HCT116 (cell line): ENCODE measurements around the gene LDLR. TPM values are rescaled to one million over a fixed set of nuclear protein-coding genes. Genes with fewer than 3 reads are reported as not detected.

Experiments used
- ATAC-seq: fragments of 200-7000 bp; cut with Tn5 transposase; 2 replicates; pipeline ENCODE4 v1.9.1; 2020; ENCODE audit warnings: mild to moderate bottlenecking, moderate library complexity
- BruUV-seq: library from RNA; stranded (reverse); fragments of 400-500 nt; replicated peaks from 2 replicates; lab custom pipeline; 2021; lab: Mats Ljungman, UMichigan
- CTCF ChIA-PET: fragments of 300-600 bp; sonication (Branson Sonifier 250); formaldehyde crosslinking; loops from one replicate; lab custom pipeline; 2021; ENCODE audit warnings: antibody characterized with exemption; lab: Charles Lee
- POLR2A ChIA-PET: fragments of 300-600, 350-600 bp; sonication (Branson Sonifier 250); formaldehyde crosslinking; loops from one replicate; lab custom pipeline; 2021; ENCODE audit warnings: antibody characterized with exemption; lab: Charles Lee
- RAD21 ChIA-PET, 2 experiments: fragments of 300-600 bp; sonication (Branson Sonifier 250); formaldehyde crosslinking; loops; one replicate each; lab custom pipeline; 2023; ENCODE audit warnings: low total read pairs in 2 of 2; ENCODE audit not compliant: uncharacterized antibody in 2 of 2, unreplicated experiment in 2 of 2, low non-redundant PET in 1 of 2; lab: Charles Lee
- DNase-seq: peaks from one replicate; pipeline ENCODE4 v3.0.0-alpha.2; 2010; ENCODE audit warnings: low read depth, low spot score
- H2AFZ ChIP-seq: fragments of 200-600 bp; shearing (Covaris generic), sonication (generic); 2 replicates; pipeline ENCODE4 v1.6.1; 2017; ENCODE audit warnings: low read depth, mixed run types, mixed read lengths, antibody characterized with exemption, low read length; ENCODE audit not compliant: poor library complexity, severe bottlenecking
- H3K27ac ChIP-seq: 2 replicates; pipeline ENCODE4 v1.5.1; 2012; ENCODE audit warnings: low read depth, low read length
- H3K27me3 ChIP-seq: fragments of 200-600 bp; sonication (generic); 2 replicates; pipeline ENCODE4 v1.6.1; 2016; ENCODE audit warnings: mixed run types, low read length, mixed read lengths; ENCODE audit not compliant: insufficient read depth
- H3K36me3 ChIP-seq, 2 experiments: fragments of 200-500 bp in 1 of 2; fragments of 200-600 bp in 1 of 2; sonication (Bioruptor generic) in 1 of 2; sonication (generic) in 1 of 2; 2 replicates each; pipeline versions ENCODE4 v1.5.1 to v1.6.1; 2014 to 2016; ENCODE audit warnings: low read length in 2 of 2, inconsistent platforms in 1 of 2, mixed read lengths in 1 of 2, mixed run types in 1 of 2; ENCODE audit not compliant: insufficient read depth in 2 of 2, control insufficient read depth in 1 of 2
- H3K4me1 ChIP-seq, 2 experiments: fragments of 200-600 bp in 1 of 2; sonication (generic) in 1 of 2; 2 replicates each; pipeline versions ENCODE4 v1.5.1 to v1.6.1; 2012 to 2017; ENCODE audit warnings: low read length in 2 of 2, inconsistent platforms in 1 of 2, mild to moderate bottlenecking in 1 of 2, mixed read lengths in 1 of 2, mixed run types in 1 of 2, moderate library complexity in 1 of 2; ENCODE audit not compliant: insufficient read depth in 2 of 2, control insufficient read depth in 1 of 2
- H3K4me2 ChIP-seq: fragments of 200-600 bp; sonication (generic); 2 replicates; pipeline ENCODE4 v1.6.1; 2017; ENCODE audit warnings: mixed run types, low read length, mixed read lengths
- H3K4me3 ChIP-seq, 2 experiments: fragments of 200-600 bp in 1 of 2; sonication (generic) in 1 of 2; replicated peaks in 1 of 2; 2 replicates each; pipeline ENCODE4 v1.5.1; 2011 to 2016; ENCODE audit warnings: low read length in 2 of 2, control low read depth in 1 of 2, low read depth in 1 of 2, mild to moderate bottlenecking in 1 of 2, mixed read lengths in 1 of 2, mixed run types in 1 of 2
- H3K79me2 ChIP-seq: fragments of 200-600 bp; sonication (generic); 2 replicates; pipeline ENCODE4 v1.6.1; 2017; ENCODE audit warnings: mild to moderate bottlenecking, mixed run types, low read length, moderate library complexity, mixed read lengths; ENCODE audit not compliant: insufficient read depth
- H3K9ac ChIP-seq: fragments of 200-600 bp; sonication (generic); 2 replicates; pipeline ENCODE4 v1.6.1; 2016; ENCODE audit warnings: low read length, mixed read lengths
- H3K9me2 ChIP-seq: fragments of 200-600 bp; sonication (generic), shearing (Covaris generic); 2 replicates; pipeline ENCODE4 v1.6.1; 2017; ENCODE audit warnings: mixed run types, mild to moderate bottlenecking, moderate library complexity; ENCODE audit not compliant: insufficient read depth
- H3K9me3 ChIP-seq, 2 experiments: fragments of 200-500 bp in 1 of 2; fragments of 200-600 bp in 1 of 2; sonication (Bioruptor generic) in 1 of 2; sonication (generic) in 1 of 2; 2 replicates each; pipeline ENCODE4 v1.6.1; 2014 to 2017; ENCODE audit warnings: low read length in 2 of 2, mixed read lengths in 2 of 2, inconsistent platforms in 1 of 2, low read depth in 1 of 2, mild to moderate bottlenecking in 1 of 2, mixed run types in 1 of 2, moderate library complexity in 1 of 2; ENCODE audit not compliant: control insufficient read depth in 1 of 2, insufficient read depth in 1 of 2
- H4K20me1 ChIP-seq: fragments of 200-600 bp; sonication (generic), shearing (Covaris generic); 2 replicates; pipeline ENCODE4 v1.6.1; 2017; ENCODE audit warnings: mixed run types, mild to moderate bottlenecking, moderate library complexity; ENCODE audit not compliant: insufficient read depth
- CBX3 ChIP-seq: IDR thresholded peaks from 2 replicates; pipeline ENCODE4 v1.6.1; 2012; ENCODE audit warnings: low read depth
- CEBPB ChIP-seq: IDR thresholded peaks from 2 replicates; pipeline ENCODE4 v1.6.1; 2012; ENCODE audit warnings: low read depth
- CTCF ChIP-seq, 3 experiments: fragments of 200-600 bp in 1 of 3; sonication (generic) in 1 of 3; IDR thresholded peaks in 2 of 3; conservative IDR thresholded peaks in 1 of 3; 2 replicates each; pipeline ENCODE4 v1.5.1; 2012 to 2017; ENCODE audit warnings: low read depth in 2 of 3, low read length in 2 of 3, antibody characterized with exemption in 1 of 3, borderline replicate concordance in 1 of 3, control low read depth in 1 of 3, mild to moderate bottlenecking in 1 of 3, mixed read lengths in 1 of 3, mixed run types in 1 of 3, moderate library complexity in 1 of 3; ENCODE audit not compliant: insufficient read depth in 1 of 3
- ELF1 ChIP-seq: IDR thresholded peaks from 2 replicates; pipeline ENCODE4 v1.6.1; 2012; ENCODE audit warnings: low read depth, borderline replicate concordance
- EZH2 ChIP-seq: fragments of 200-600 bp; sonication (generic); IDR thresholded peaks from 2 replicates; pipeline ENCODE4 v1.6.1; 2017; ENCODE audit warnings: antibody characterized with exemption, mixed run types
- FOSL1 ChIP-seq: IDR thresholded peaks from 2 replicates; pipeline ENCODE4 v1.6.1; 2012; ENCODE audit warnings: low read depth
- JUND ChIP-seq: IDR thresholded peaks from 2 replicates; pipeline ENCODE4 v1.6.1; 2012
- POLR2A ChIP-seq: IDR thresholded peaks from 2 replicates; pipeline ENCODE4 v1.7.0; 2011; ENCODE audit warnings: borderline replicate concordance; ENCODE audit not compliant: insufficient read depth, insufficient read length; ENCODE audit errors: extremely low read depth
- POLR2AphosphoS5 ChIP-seq: IDR thresholded peaks from 2 replicates; pipeline ENCODE4 v1.6.1; 2011; ENCODE audit warnings: mild to moderate bottlenecking, low read depth, low read length, moderate library complexity
- RAD21 ChIP-seq: IDR thresholded peaks from 2 replicates; pipeline ENCODE4 v1.6.1; 2012; ENCODE audit warnings: low read depth, mild to moderate bottlenecking
- SRF ChIP-seq: IDR thresholded peaks from 2 replicates; pipeline ENCODE4 v1.6.1; 2012; ENCODE audit warnings: low read depth
- TCF7L2 ChIP-seq: IDR thresholded peaks from 2 replicates; pipeline ENCODE4 v1.7.0; 2011; ENCODE audit warnings: borderline replicate concordance, inconsistent platforms; ENCODE audit not compliant: insufficient read depth, insufficient read length; ENCODE audit errors: extremely low read depth
- YY1 ChIP-seq: IDR thresholded peaks from 2 replicates; pipeline ENCODE4 v1.6.1; 2011; ENCODE audit warnings: low read length, low read depth, moderate library complexity, mild to moderate bottlenecking; ENCODE audit not compliant: insufficient replicate concordance; ENCODE audit errors: extremely low read depth
- ZNF274 ChIP-seq: fragments of 200-500 bp; sonication (Bioruptor generic); IDR thresholded peaks from 2 replicates; pipeline ENCODE4 v1.6.1; 2014; ENCODE audit warnings: mild to moderate bottlenecking, low read depth, low read length, inconsistent platforms
- intact Hi-C: fragments of 100-400 bp; cut with micrococcal nuclease; formaldehyde crosslinking; loops from 2 replicates; pipeline ENCODE4 v1.10.0; 2022
- total RNA-seq: library from RNA; stranded (reverse); gene quantifications from one replicate; pipeline ENCODE4 v1.2.1, GENCODE V29; 2021; ENCODE audit not compliant: unreplicated experiment

The LDLR gene
- total RNA-seq, 1 experiment from 2014 or later = 92.4 TPM

- H3K79me2 ChIP-seq = peaks cover 53% of the 10 kb centered on the region
- ATAC-seq = no peak
Observed at GRCh38 chr19:11151181-11151580, 61.9 kb downstream of the LDLR start.

More at GRCh38 chr19:11151181-11151580, 61.9 kb downstream of the LDLR start:
- Histone ChIP-seq H3K27ac (no peak overlapping the region), H3K4me2 (no peak overlapping the region), H4K20me1 (no peaks in the 10 kb centered on the region), H3K4me1 (peaks cover 28 to 35% of the 10 kb centered on the region in 2 experiments), H3K9me2 (no peaks in the 10 kb centered on the region), H3K9me3 (no peaks in the 10 kb centered on the region), H3K27me3 (no peaks in the 10 kb centered on the region), H2AFZ (no peak overlapping the region), H3K4me3 (no peak overlapping the region), H3K36me3 (peaks cover under 1 to 14% of the 10 kb centered on the region in 2 experiments; a peak in 1 of 4 replicates), H3K9ac (no peak overlapping the region)
- ChIA-PET CTCF (no interaction called here), RAD21 (no interaction called here), POLR2A (no interaction called here)
- no peak for TF ChIP-seq EZH2
- no peak for TF ChIP-seq POLR2A
- TF ChIP-seq CTCF (IDR thresholded peaks at IDR 0.05 in 2 of 3, conservative IDR thresholded peaks at IDR 0.05 in 1 of 3; ENCODE audit: borderline replicate concordance in 1 of 3, insufficient read depth in 1 of 3, low read depth in 2 of 3, low read length in 2 of 3) = no peak
- TF ChIP-seq SRF = no peak
- TF ChIP-seq TCF7L2 = no peak
- TF ChIP-seq RAD21 = no peak
- no peak for TF ChIP-seq CBX3
- no peak for TF ChIP-seq ELF1
- no peak for TF ChIP-seq CEBPB
- TF ChIP-seq YY1 = no peak
- no peak for TF ChIP-seq ZNF274
- TF ChIP-seq JUND = no peak
- no peak for TF ChIP-seq FOSL1
- TF ChIP-seq POLR2AphosphoS5 = no peak
- intact Hi-C loops = no loop called here
- no peak for DNase-seq
- no TSS peak for BruUV-seq
